Hematopoietic multipotent progenitor cell treated with erythropoietin and hydrocortisone succinate and interleukin-3 and kit ligand, for 8 days (in vitro differentiated cells): Measurements from ENCODE around the gene MAP2K3.

Experiments used
- DNase-seq: peaks from one replicate; pipeline ENCODE4 v3.0.0-alpha.2; 2015

Gene MAP2K3

GRCh38 chr17:21354796-21355385 lies 70.4 kb downstream of the MAP2K3 start:
- no peak for DNase-seq

GRCh38 chr17:21355586-21355985 lies 71.1 kb downstream of the MAP2K3 start:
- DNase-seq = no peak

GRCh38 chr17:21356537-21357127 lies 72.1 kb downstream of the MAP2K3 start:
- no peak for DNase-seq

GRCh38 chr17:21357281-21357680 lies 72.8 kb downstream of the MAP2K3 start:
- no peak for DNase-seq

GRCh38 chr17:21357696-21358656 lies 73.5 kb downstream of the MAP2K3 start:
- DNase-seq = no peak

- DNase-seq = no peak
Measured at GRCh38 chr17:21358682-21359482, 74.4 kb downstream of the MAP2K3 start.

GRCh38 chr17:21359483-21359840 lies 75.0 kb downstream of the MAP2K3 start:
- DNase-seq = no peak

GRCh38 chr17:21360048-21360447 lies 75.5 kb downstream of the MAP2K3 start:
- no peak for DNase-seq

- no peak for DNase-seq
Measured at GRCh38 chr17:21361020-21361809, 76.7 kb downstream of the MAP2K3 start.

- DNase-seq = no peak
Measured at GRCh38 chr17:21362331-21362931, 77.9 kb downstream of the MAP2K3 start.

GRCh38 chr17:21363776-21364642 lies 79.5 kb downstream of the MAP2K3 start:
- DNase-seq = no peak
